GM10847 (cell line): ENCODE results near the gene CATSPER4.

ENCODE experiments used
- POLR2A ChIP-seq: IDR thresholded peaks from 2 replicates; pipeline ENCODE4 v1.6.1; 2011; ENCODE audit not compliant: insufficient read length; ENCODE audit errors: extremely low read depth

CATSPER4 gene

DNA sequence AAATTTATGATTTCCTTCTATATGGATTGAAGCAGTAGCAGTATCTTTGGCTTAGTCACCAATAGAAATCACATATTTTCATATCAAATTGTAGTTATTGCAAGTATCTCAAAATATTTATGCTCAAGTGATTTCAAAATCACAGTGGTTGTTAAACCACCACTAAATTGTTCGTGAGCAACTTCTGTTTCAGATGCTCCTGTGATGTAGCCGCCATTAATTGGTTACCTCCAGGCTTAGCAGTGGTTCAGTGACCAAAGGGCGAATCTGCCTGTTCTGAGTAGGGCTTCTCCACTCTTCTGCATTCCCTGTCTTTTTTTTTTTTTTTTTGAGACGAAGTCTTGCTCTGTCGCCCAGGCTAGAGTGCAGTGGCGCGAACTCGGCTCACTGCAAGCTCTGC lies 15.1 kb upstream of the CATSPER4 start:
- no peak for TF ChIP-seq POLR2A

DNA sequence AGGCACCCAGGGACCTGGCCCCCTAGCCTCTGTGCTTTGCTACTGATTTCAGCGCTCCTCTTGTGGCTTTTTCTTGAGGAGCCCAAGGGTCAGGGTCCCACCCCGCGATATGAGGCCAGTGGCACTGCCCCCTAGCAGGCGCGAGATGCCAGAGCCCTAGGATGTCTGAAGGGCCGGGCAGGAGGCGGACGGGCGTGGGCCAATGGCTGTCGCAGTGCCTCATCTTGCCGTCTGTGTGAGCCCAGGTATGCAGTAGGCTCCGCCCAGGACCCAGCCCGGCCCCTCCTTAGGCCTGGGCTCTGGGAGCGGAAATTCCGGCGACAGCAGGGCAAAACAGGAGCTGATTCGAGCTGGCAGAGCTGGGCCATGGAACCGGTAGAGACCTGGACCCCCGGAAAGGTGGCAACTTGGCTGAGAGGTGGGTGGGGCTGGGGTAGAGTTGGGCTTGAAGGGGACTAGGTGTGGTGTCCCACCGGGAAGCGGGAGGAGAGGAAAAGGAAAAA lies 13.2 kb upstream of the CATSPER4 start, which contains the start of gene CNKSR1:
TSS of gene CNKSR1 (plus strand) at position 310 of the 503 bp plus-strand sequence. CDS start at position 367, 57 bp downstream.
- TF ChIP-seq POLR2A = no peak

DNA sequence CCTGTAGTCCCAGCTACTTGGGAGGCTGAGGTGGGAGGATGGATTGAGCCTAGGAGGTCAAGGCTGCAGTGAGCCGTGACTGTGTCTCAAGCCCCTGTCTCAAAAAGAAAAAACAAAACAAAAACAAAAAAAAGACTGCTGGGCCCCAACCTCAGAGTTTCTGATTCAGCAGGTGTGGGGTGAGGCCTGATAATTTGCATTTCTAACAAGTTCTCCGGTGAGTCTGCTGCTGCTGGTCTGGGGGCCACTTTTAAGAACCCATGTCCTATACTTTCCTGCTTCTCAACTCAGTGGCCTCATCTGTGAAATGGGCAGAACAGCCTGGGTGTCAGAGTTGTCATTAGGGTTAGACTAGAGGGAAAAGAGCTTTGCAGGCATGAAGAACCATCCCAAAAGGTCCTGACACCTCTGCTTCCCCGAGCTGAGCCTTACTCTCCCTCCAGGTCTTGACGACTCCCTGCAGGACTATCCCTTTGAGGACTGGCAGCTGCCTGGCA lies 10.3 kb upstream of the CATSPER4 start:
- no peak for TF ChIP-seq POLR2A

DNA sequence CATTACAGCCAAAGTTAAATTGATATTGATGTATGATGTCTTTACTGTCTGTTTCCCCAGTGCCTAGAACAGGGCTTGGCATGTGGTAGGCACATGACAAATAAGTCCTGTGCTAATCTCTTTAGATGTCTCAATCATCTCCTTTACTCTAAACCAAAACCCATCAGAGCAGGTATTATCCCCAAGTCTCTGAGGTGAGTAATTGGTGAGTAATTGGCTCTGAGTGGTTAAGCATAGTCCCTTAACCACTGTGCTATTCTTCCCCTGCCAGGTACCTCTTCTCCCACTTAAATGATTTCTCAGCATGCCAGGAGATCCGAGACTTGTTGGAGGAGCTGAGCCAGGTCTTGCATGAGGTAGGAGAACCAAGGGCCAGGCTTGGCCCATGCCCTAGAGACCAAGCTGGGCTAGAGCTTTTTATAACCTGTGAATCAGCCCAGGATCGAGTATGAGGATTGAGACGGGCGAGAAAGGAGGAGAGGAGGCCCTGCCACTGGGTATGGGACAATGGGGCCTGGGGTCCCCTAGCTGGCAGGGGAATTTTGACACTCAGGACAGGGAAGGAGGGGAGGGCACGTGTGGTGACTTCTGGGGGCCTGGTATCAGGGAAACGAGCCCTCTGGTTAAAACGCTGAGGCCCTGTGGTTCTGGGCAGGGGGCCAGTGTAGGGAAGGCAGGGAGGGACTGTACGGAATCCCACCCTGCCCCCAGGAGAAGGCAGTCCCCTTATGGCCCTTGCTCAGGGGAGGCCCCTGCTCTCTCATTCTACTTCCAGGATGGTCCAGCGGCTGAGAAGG lies 8.6 kb upstream of the CATSPER4 start:
- no peak for TF ChIP-seq POLR2A

DNA sequence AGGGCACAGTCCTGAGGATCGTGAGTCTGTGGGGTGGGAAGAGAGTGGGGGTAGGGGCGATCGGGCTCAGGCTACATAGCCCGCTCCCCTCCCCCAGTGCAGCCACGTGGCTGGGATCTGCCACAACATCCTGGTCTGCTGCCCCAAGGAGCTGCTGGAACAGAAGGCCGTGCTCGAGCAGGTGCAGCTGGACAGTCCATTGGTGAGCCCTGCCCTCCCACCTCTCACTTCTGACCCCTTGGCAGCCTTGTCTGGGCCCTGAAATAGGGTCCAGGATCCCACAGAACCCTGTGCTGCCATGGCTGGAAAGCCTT lies 8.1 kb upstream of the CATSPER4 start:
- no peak for TF ChIP-seq POLR2A

DNA sequence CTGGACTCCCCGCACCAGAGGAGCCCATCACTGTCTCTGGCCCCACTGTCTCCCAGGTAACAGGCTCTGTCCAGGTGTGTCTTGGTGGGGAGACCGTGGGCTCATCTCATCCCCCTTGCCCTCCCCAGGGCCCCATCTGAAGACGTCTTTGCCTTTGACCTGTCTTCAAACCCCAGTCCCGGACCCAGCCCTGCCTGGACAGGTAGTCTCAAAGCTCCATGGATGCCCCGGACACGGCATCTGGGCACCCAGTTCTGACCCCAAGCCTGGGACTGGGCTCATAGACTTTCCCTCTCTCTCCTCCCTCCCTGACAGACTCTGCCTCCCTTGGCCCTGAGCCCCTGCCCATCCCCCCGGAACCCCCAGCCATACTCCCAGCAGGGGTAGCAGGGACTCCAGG lies 6.3 kb upstream of the CATSPER4 start:
- no peak for TF ChIP-seq POLR2A

DNA sequence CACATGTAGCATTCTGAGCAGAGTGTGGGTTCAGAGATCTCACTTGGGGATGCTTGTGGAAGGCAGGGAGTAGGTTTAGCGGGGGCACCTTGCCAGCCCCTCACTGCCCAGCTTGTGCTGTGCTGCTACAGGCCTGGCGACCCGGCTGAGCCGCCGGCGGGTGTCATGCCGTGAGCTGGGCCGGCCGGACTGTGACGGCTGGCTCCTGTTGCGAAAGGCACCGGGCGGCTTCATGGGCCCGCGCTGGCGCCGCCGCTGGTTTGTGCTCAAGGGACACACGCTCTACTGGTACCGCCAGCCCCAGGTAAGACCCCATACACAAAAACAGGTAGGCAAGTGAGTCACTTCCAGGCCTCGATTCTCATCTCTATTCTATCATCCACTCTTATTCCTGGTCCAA lies 5.5 kb upstream of the CATSPER4 start:
- TF ChIP-seq POLR2A = no peak

DNA sequence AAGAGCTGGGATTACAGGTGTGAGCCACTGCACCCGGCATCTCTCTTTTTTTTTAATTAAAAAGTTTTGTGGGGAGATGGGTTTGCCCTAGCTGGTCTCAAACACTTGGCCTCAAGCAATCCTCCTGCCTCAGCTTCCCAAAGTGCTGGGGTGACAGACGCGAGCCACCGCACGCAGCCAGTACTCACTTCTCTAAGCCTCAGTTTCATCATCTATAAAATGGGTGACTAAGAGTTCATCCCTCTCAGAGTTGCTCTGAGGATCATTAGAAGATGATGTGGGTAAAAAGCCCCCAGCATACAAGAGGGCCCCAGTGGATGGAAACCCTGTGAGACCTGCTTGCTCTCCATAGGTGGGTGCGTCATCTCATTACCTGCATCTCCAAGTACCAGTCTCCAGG lies 2.5 kb upstream of the CATSPER4 start:
- TF ChIP-seq POLR2A = no peak

DNA sequence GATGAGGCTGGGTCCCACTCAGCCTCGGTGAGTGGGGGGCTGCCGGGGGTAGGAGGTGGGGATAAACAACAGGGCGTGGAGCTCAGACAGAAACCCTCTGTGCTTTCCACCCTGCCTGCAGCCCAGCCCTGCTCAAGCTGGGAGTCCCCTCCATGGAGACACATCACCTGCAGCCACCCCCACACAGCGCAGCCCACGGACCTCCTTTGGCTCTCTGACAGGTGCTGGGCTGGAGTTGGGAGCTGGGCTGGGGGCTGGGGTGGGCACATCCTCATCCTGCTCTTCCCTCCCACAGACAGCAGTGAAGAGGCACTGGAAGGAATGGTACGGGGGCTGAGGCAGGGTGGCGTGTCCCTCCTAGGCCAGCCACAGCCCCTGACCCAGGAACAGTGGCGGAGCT lies 1.9 kb upstream of the CATSPER4 start:
- no peak for TF ChIP-seq POLR2A

DNA sequence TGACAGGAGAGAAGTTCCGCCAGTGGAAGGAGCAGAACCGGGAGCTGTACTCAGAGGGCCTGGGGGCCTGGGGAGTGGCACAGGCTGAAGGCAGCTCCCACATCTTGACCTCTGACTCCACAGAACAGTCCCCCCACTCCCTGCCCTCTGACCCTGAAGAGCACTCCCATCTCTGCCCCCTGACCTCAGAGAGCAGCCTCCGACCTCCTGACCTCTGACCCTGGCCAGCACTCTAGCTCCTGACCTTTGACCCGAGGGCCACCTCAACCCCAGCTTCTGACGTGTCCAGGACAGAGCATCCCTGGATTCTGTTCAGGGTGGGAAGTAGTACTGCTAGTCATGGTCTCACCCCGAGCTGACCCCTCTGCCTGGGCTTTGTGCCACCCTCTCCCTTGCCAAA lies 1.1 kb upstream of the CATSPER4 start:
- TF ChIP-seq POLR2A = no peak

DNA sequence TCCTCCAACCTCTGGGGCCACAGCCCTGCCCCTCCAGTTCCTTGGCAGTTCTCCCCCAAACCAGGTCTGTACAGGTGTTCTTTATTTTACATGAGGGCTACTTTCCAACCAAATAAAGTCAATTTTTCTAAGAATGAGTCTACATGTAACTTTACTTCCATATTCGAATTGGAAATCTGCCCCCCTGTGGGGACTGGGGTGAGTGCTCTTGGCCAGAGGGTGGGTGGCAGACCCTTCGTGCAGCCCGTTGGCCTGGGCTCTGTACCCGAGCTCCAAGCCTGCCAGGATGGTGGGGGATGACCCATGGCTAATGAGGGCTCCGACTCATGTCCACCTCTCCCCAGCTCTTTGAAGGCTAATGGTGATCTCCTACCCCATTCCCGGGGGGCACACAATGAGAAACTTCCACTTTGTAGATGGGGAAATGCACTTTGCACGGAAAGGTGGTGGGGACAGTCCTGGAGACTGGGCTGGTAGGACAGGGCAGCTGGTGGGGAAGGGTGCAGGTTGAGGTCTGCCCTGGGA lies 589 bp upstream of the CATSPER4 start:
- no peak for TF ChIP-seq POLR2A

DNA sequence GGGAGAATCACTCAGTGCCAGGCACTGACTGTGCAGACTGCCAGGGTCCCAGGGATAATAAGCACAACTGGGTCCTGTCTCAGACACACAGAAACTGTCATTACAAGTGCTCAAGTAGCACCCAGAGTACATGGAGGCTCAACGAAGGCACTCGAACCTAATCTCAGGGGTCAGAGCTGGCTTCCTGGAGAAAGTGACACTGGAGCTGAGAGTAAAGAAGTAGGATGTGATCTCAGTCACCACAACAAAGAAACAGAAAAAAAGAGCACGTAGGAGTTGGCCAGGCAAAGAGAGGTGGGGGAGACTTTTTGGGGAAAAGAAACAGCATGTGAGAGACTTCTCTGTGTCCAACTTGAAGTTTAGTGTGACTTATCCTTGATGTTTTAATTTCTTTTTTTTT lies 1.3 kb downstream of the CATSPER4 start:
- no peak for TF ChIP-seq POLR2A

DNA sequence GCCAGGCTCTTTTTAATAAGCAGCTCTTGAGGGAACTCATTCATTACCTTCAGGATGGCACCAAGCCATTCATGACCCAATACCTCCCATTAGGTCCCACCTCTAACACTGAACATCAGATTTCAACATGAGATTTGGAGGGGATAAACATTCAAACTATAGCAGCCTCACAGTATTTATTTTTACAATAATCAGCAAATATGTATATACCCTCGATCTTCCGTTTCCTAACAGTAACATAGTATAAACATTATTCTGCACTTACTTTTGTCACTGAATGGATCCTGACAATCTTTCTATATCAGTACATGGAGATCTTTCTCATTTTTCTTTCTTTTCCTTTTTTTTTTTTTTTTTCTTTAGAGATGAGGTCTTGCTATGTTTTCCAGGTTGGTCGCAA lies 5.4 kb downstream of the CATSPER4 start:
- no peak for TF ChIP-seq POLR2A

DNA sequence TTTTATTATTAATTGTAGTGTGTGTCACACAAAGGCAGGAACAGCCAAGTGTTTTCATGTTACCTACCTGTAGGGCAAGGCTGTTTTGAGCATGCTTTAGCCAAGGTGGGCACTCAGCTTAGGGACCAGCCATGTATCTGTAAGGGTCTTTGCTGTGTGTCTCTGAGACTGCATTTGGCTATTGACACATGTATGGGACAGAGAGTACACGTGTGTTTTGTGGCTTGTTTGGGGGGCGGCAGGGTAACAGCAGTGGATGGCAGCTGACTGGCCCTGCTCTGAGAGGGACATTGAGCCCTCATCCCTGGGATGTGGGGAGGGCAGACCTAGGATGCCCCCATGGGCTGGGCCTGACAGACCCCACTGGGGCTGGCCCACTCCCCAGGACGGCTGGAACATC lies 6.9 kb downstream of the CATSPER4 start:
- no peak for TF ChIP-seq POLR2A

DNA sequence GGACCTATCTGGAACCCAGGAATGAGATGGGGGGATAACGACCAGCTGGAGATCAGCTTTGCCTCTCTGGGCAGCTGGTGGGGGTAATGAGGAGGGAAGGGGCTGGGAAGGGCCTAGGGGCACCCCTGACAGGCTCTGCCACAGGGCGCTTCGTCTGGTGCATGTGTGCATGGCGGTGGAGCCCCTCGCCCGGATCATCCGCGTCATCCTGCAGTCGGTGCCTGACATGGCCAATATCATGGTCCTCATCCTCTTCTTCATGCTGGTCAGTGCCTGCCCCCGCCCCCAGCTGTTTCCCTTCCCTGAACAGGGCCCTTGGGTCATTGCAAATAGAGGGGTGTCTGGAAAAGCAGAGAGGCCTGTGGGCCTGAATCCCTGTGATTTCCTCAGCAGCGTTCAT lies 7.4 kb downstream of the CATSPER4 start:
- no peak for TF ChIP-seq POLR2A

DNA sequence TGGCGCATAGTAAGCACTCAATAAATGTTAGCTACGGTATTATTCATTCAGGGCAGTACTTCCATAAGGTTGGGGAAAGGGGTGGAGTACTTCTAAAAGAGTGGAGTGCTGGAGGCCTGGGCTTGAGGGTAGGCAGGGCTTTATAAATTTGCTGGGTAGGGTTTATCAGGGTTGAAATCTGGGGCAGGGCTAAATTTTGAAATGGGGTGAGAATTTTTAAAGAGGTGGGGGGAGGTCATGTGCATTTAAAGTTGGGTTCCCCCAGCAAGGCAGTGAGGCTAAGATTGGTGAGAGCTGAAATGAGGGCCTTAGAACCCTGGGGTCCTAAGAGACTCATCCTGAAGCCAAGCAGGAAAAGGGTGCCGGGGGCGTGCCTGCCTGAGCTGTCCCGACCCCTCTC lies 10.0 kb downstream of the CATSPER4 start:
- TF ChIP-seq POLR2A = no peak

DNA sequence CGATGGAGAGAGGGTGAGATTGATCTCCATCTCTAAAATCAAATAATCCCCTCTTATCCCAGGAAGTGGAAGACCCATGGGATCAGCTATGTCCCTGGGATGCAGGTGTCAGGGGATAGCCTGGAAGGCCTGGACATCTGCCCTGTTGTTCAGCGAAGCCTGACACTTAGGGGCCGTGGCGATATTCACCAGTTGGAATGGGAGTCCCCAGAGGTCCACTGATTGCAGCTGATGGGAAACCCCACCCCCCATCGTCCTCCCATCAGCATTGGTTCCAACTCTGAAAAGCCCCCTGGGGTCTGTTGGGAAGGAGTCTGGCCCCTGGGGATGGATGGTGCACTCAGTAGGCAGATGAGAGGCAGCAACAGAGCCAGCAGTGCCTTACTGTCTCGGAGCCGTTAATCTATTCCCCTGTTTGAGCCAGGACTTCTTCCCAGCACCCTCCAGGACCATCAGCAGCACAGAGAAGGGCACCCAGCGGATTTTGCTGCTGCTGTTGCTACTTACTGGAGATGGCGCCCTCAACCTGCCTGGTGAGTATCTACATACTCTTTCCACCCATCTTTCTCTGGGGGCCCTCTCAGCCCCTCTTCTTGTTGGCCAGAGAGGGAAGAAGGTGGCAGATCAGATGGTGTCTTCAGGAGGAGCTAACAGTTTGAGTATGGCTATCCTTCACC lies 13.4 kb downstream of the CATSPER4 start:
- TF ChIP-seq POLR2A = no peak
